Neuron (in vitro differentiated cells): ENCODE data around the gene TESK2.
"Not testable (repeated sequence)": the region's sequence is repeated elsewhere in the genome, so short reads cannot be mapped to it uniquely, and the experiment has no call there.

Experiments used
- H2AFZ ChIP-seq: one replicate; pipeline ENCODE4 v1.6.1; 2013; ENCODE audit warnings: low read depth, mild to moderate bottlenecking, inconsistent platforms, low read length, moderate library complexity
- H3K27me3 ChIP-seq: one replicate; pipeline ENCODE4 v1.6.1; 2013; ENCODE audit warnings: low read length; ENCODE audit not compliant: insufficient read depth
- H3K36me3 ChIP-seq: one replicate; pipeline ENCODE4 v1.6.1; 2013; ENCODE audit warnings: low read length; ENCODE audit not compliant: insufficient read depth
- H3K4me1 ChIP-seq: one replicate; pipeline ENCODE4 v1.6.1; 2013; ENCODE audit warnings: low read length; ENCODE audit not compliant: insufficient read depth
- H3K4me3 ChIP-seq: 2 replicates; pipeline ENCODE4 v1.5.1; 2013; ENCODE audit warnings: mild to moderate bottlenecking, low read length, moderate library complexity
- H3K9me3 ChIP-seq: one replicate; pipeline ENCODE4 v1.6.1; 2013; ENCODE audit warnings: low read length

TESK2 gene

DNA sequence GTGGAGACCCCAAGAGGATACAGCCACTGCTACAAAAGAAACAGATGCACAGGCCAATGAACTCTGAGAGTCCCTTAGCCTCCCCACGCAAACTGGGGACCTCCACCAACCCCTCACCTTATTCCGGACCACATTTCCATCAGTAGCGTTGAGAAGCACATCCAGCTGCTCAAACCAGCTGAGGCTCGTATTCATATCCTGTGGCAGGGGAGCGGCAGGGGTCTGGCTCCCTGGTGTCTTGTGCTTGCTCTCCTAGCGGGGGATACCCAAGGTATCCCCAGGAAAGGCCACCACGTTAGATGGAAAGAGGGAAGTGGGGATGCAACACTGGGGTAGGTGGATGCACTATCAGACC is 8.4 kb upstream of the TESK2 start:
- Histone ChIP-seq H3K27me3 (no peaks in the 10 kb centered on the region), H2AFZ (peak overlapping the region; percentile 87)

DNA sequence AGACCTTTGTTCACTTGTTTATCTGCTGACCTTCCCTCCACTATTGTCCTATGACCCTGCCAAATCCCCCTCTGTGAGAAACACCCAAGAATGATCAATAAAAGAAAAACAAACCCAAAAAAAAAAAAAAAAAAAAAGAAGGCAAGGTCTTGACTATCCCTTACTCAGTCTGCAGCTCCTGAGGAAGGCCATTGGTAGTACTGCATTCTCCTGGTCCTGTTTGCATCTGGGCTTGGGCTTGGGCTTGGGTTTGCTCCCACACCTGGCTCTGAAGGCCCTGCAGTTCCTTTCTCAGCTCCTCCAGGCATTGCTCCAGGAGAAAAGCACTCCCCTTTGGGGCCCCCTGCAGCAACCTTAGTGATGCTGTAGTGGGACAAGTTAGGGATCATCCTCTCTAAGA is 7.3 kb upstream of the TESK2 start:
- no peak overlapping the region for H2AFZ ChIP-seq
- H3K9me3 ChIP-seq: peaks cover 2% of the 10 kb centered on the region
- no peaks in the 10 kb centered on the region for H3K36me3 ChIP-seq
- H3K27me3 ChIP-seq: no peaks in the 10 kb centered on the region
- H3K4me1 ChIP-seq: peaks cover 18% of the 10 kb centered on the region
- H3K4me3 ChIP-seq: no peak overlapping the region

More for the DNA sequence above, 8.4 kb upstream of the TESK2 start:
- peak overlapping the region; percentile 60 for H3K4me3 ChIP-seq
- peaks cover 2% of the 10 kb centered on the region for H3K9me3 ChIP-seq
- H3K36me3 ChIP-seq: no peaks in the 10 kb centered on the region
- peaks cover 18% of the 10 kb centered on the region for H3K4me1 ChIP-seq

DNA sequence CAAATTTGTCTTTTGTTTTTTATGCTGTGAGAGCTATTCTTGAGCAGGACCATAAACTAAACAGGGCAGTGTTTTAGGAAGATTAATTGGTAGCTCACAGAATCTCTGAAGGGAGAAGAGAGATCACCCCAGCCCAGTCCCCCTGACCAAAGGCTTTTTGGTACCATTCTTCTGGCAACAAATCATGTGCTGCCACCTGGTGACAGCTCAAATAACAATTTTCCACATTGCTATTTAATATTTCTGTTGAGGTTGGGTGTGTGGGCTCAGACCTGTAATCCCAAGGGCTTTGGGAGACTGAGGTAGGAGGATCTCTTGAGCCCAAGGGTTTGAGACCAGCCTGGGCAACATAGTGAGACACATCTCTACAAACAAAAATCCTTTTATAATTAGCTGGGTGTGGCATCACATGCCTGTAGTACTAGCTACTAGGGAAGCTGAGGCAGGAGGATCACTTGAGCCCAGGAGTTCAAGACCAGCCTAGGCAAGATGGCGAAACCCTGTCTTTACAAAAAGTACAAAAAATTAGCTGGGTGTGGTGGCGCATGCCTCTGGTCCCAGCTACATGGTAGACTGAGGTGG is 2.2 kb upstream of the TESK2 start:
- no peak overlapping the region for H3K4me3 ChIP-seq
- peaks cover 6% of the 10 kb centered on the region for H3K4me1 ChIP-seq
- no peak overlapping the region for H2AFZ ChIP-seq
- no peaks in the 10 kb centered on the region for H3K36me3 ChIP-seq
- peaks cover 2% of the 10 kb centered on the region for H3K9me3 ChIP-seq
- H3K27me3 ChIP-seq: peaks cover 25% of the 10 kb centered on the region

DNA sequence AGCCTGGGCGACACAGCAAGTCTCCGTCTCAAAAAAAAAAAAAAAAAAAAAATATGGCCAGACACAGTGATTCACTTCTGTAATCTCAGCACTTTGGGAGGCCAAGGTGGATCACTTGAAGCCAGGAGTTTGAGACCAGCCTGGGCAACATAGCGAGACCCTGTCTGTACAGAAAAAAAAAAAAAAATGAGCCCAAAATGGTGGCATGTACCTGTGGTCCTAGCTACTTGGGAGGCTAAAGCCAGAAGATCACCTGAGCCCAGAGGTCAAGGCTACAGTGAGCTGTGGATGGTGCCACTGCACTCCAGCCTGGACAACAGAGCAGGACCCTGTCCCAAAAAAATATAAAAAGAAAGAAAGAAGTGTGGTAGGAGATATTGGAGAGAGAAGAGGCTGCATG is 1.7 kb upstream of the TESK2 start:
- H3K36me3 ChIP-seq: no peaks in the 10 kb centered on the region
- peaks cover 29% of the 10 kb centered on the region for H3K27me3 ChIP-seq
- peaks cover 6% of the 10 kb centered on the region for H3K4me1 ChIP-seq
- peaks cover 2% of the 10 kb centered on the region for H3K9me3 ChIP-seq
- H2AFZ ChIP-seq: no peak overlapping the region
- H3K4me3 ChIP-seq: no peak overlapping the region

DNA sequence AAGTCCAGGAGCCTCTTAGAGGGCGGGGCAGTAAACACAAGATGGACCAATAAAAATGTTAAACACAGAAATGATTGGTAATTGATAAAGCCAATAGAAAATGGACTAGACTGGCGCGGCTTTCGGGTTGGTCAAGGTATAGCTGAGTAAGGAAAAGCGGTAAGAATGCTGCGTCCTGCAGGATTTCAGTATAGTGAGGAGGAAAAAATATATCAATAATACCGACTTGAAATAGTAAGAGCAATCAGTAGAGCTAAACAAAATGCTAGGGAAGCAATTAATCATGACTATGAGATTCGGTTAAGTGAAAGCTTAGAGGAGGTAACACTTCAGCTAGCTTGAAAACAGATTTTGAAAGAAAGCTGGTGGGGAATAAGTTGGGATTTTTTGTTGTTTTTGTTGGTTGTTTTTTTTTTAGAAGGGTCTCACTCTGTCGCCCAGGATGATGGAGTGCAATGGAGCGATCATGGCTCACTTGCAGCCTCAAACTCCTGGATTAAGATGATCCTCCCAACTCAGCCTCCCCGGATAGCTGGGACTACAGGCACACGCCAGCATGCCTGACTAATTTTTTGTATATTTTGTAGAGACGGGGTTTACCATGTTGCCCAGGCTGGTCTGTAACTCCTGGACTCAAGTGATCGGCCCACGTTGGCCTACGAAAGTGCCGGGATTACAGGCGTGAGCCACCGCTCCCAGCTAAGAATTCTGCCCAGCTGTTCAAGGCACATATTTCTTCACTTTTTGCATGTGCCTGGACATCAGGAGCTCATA is 711 bp upstream of the TESK2 start:
- peak overlapping the region; percentile 72 for H2AFZ ChIP-seq
- peaks cover 6% of the 10 kb centered on the region for H3K4me1 ChIP-seq
- H3K9me3 ChIP-seq: no peaks in the 10 kb centered on the region
- H3K4me3 ChIP-seq: peak overlapping the region; percentile 50
- H3K27me3 ChIP-seq: peaks cover 29% of the 10 kb centered on the region
- no peaks in the 10 kb centered on the region for H3K36me3 ChIP-seq

DNA sequence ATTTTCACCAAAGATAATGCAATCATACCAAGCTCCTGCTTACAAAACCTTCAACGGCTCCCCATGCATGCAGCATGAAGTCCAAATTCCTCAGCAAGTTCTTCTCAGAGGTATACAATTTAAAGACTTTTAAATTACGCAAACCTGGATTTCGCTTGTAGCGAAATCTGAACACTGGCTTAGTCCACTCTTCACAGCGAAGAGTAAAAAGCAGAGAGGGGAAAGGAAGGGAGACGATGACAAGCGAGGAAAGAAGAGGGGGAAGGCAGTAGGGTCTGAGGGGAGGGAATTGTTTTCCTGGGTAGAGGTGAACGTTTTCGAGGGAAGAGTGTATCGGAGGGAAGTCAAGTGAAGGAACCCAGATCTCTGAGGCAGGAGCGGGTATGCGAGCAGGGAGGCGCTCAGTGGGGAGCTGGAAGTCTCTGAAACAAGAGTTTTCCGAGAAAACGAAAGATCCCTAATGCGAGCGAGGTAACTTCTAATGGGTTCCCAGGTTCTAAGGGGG is 790 bp downstream of the TESK2 start:
- Histone ChIP-seq H3K4me1 (peaks cover 6% of the 10 kb centered on the region), H3K27me3 (peaks cover 29% of the 10 kb centered on the region), H3K36me3 (no peaks in the 10 kb centered on the region), H3K4me3 (peak overlapping the region; percentile 50), H2AFZ (peak overlapping the region; percentile 72), H3K9me3 (no peaks in the 10 kb centered on the region)

DNA sequence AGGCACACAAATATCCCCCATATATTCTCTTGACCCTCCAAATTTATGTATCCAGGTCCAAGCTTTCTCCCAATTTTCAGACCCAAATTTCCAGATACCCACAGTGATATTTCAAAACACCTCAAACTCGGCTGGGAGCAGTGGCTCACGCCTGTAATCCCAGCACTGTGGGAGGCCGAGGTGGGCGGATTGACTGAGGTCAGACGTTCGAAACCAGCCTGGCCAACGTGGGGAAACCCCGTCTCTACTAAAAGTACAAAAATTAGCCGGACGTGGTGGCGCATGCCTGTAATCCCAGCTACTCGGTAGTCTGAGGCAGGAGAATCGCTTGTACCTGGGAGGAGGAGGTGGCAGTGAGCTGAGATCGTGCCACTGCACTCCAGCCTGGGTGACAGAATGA is 1.6 kb downstream of the TESK2 start:
- not testable (repeated sequence) for H3K4me1 ChIP-seq, H3K9me3 ChIP-seq, H3K4me3 ChIP-seq, H2AFZ ChIP-seq, H3K36me3 ChIP-seq
- H3K27me3 ChIP-seq: peaks cover 29% of the 10 kb centered on the region

DNA sequence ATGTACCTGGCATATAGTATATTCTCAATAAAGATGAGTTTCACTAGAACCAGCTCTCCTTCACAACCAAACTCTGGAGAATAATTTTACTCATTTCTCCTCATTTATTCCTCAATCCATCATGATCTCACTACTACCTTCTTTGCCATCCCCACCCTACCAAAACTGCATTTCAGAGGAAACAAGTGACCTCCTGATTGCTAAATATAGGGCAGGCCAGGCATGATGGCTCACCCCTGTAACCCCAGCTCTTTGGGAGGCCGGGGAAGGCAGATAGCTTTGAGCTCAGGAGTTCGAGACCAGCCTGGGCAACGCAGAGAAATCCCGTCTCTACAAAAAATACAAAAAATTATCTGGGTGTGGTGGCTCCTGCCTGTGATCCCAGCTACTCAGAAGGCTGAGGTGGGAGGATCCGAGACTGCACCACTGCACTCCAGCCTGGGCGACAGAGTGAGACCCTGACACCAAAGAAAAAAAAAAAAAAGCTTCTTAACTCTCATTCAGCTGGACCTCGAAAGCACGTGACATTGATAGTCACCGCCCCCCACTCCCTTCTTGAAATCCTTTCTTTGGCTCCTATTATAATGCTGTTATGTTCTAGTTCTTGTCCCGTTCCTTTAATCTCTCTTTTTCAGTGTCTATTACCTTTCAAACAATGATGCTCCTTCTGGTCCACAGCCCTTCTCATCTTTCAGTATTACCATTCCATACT is 2.1 kb downstream of the TESK2 start:
- no peak overlapping the region for H3K4me3 ChIP-seq
- H3K9me3 ChIP-seq: no peaks in the 10 kb centered on the region
- peaks cover 6% of the 10 kb centered on the region for H3K4me1 ChIP-seq
- no peaks in the 10 kb centered on the region for H3K36me3 ChIP-seq
- peaks cover 29% of the 10 kb centered on the region for H3K27me3 ChIP-seq
- H2AFZ ChIP-seq: no peak overlapping the region

DNA sequence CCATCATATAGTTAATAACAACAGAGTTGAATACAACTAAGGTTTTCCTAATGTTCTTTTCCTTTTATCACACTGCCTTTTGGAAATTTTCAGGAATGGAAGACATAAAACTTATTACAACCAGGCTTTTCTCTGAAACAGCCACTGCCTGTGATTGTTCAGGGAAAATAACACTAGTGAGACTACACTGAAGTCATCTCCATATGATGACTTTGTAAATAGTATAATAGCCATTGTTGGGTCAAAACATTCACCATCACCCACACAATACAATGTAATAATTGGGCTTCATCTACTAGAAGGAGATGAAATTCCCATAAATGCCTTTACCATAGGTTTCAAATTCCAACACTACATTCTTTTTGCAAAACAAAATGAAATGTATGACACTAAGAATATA is 5.0 kb downstream of the TESK2 start:
- H3K4me1 ChIP-seq: peaks cover 6% of the 10 kb centered on the region
- no peaks in the 10 kb centered on the region for H3K9me3 ChIP-seq
- no peak overlapping the region for H3K4me3 ChIP-seq
- H2AFZ ChIP-seq: no peak overlapping the region
- peaks cover 29% of the 10 kb centered on the region for H3K27me3 ChIP-seq
- no peaks in the 10 kb centered on the region for H3K36me3 ChIP-seq

DNA sequence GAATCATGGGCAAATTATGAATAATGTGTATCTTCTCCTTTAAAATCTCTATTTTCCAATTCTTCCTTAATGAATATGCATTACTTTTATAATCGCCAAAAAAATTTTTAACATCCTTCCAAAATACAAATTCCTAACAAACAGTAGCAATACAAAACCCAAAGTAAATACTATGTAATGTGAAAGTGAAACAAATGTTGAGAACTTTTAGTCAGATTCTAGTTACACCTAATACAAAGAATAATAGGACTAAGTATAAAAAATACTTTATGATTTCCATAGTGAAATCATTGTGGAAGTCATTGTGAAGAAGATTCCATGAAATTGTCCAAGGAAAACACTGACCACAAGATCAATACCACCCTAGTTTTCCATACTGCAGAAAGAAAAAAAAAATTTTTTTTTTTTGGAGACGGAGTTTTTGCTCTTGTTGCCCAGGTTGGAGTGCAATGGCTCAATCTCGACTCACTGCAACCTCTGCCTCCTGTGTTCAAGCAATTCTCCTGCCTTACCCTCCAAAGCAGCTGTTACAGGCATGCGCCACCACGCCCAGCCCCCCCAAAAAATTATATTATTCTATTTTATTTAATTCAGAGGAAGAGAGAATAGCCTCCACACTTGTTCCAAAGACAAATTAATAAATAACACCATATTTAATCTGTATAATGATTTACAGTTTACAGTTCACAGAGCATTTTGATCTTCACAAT is 11.8 kb downstream of the TESK2 start:
- Histone ChIP-seq H3K4me1 (no peaks in the 10 kb centered on the region), H2AFZ (no peak overlapping the region), H3K27me3 (no peaks in the 10 kb centered on the region), H3K4me3 (no peak overlapping the region), H3K9me3 (no peaks in the 10 kb centered on the region), H3K36me3 (no peaks in the 10 kb centered on the region)

DNA sequence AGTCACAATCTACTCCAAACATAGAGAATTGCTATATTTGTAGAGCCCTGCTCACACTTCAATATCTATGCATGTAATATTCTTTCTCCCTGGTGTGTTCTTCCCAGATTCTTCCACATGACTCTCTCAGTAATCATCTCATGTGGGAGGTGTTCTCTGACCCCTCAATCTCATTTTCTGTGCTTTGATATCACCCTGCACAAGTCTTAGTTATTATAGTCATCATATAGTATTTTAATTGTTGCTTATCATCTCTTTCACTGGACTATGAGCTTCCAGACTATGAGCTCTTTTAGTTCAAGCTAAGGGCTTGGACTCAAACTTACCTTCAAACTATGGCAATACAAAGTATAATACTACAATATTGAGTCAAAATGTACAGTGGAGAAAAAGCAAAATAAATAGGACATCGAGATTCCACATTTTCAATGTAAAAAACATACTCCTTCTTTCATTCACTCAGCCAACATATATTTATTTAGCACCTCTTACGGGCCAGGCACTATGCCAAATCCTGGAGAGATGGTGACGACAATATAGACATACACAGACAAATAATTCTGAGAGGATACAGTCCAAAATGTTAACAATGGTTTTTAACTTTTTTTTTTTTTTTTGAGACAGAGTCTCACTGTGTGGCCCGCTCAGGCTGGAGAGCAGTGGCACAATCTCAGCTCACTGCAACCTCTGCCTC is 12.7 kb downstream of the TESK2 start:
- H2AFZ ChIP-seq: no peak overlapping the region
- no peaks in the 10 kb centered on the region for H3K36me3 ChIP-seq
- H3K9me3 ChIP-seq: no peaks in the 10 kb centered on the region
- H3K27me3 ChIP-seq: no peaks in the 10 kb centered on the region
- H3K4me1 ChIP-seq: no peaks in the 10 kb centered on the region
- no peak overlapping the region for H3K4me3 ChIP-seq

DNA sequence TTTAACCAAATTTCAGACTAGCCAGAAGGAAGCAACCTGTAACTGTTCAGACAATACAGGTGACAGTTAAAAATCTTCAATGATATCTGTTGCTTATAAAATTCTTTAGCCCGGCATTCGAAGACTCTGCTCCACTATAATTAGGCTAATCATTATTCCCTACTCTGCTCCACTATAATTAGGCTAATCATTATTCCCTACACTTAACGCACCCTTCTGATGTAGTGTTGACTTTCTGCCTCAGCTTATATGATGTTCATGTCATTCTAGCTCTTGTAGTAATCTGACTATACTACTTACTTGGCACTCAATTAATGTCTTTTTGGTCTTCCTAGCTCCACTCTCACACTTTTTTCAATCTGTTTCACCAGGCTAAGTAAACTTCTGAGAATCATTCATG is 13.3 kb downstream of the TESK2 start:
- no peaks in the 10 kb centered on the region for H3K4me1 ChIP-seq
- H2AFZ ChIP-seq: no peak overlapping the region
- no peaks in the 10 kb centered on the region for H3K27me3 ChIP-seq
- no peaks in the 10 kb centered on the region for H3K36me3 ChIP-seq
- H3K4me3 ChIP-seq: no peak overlapping the region
- H3K9me3 ChIP-seq: no peaks in the 10 kb centered on the region
